Chondrocyte (in vitro differentiated cells): ENCODE measurements around the gene NTRK3. TPM values are rescaled to one million over a fixed set of nuclear protein-coding genes. Genes with fewer than 3 reads are reported as not detected.

ENCODE experiments used
- DNase-seq: peaks from one replicate; pipeline ENCODE4 v3.0.0; 2021; ENCODE audit warnings: mixed read lengths, low spot score
- H3K27ac Mint-ChIP-seq: one replicate; pipeline ENCODE4 v1.8.0; 2021; ENCODE audit warnings: mild to moderate bottlenecking, moderate library complexity, mixed read lengths; ENCODE audit not compliant: unreplicated experiment
- H3K27me3 Mint-ChIP-seq: 2 replicates; pipeline ENCODE4 v1.8.0; 2021; ENCODE audit warnings: low read depth, mixed read lengths
- H3K36me3 Mint-ChIP-seq: 2 replicates; pipeline ENCODE4 v1.8.0; 2021; ENCODE audit warnings: low read depth, mixed read lengths
- H3K4me1 Mint-ChIP-seq: 2 replicates; pipeline ENCODE4 v1.8.0; 2021; ENCODE audit warnings: low read depth, mild to moderate bottlenecking, mixed read lengths
- H3K4me3 Mint-ChIP-seq: one replicate; pipeline ENCODE4 v1.8.0; 2021; ENCODE audit warnings: mild to moderate bottlenecking, moderate library complexity, mixed read lengths; ENCODE audit not compliant: unreplicated experiment
- H3K9me3 Mint-ChIP-seq: 2 replicates; pipeline ENCODE4 v1.8.0; 2021; ENCODE audit warnings: low read depth, mixed read lengths
- CTCF ChIP-seq: fragments of 200-600 bp; sonication (generic); IDR thresholded peaks from 2 replicates; pipeline ENCODE4 v1.5.0; 2021; ENCODE audit warnings: antibody characterized with exemption, mild to moderate bottlenecking, moderate library complexity
- total RNA-seq: library from RNA; stranded (reverse); gene quantifications from 3 replicates; pipeline ENCODE4 v1.2.1, GENCODE V29; 2021

The NTRK3 gene
- total RNA-seq, 1 donor from 2014 or later: not detected

- Mint-ChIP-seq H3K4me1 (no peaks in the 10 kb centered on the region), H3K9me3 (peaks cover 25% of the 10 kb centered on the region), H3K36me3 (no peaks in the 10 kb centered on the region), H3K27ac (no peak overlapping the region), H3K27me3 (no peaks in the 10 kb centered on the region), H3K4me3 (no peak overlapping the region)
- DNase-seq: no peak
- TF ChIP-seq CTCF: no peak
These were observed 233.8 kb downstream of the NTRK3 start for GRCh38 chr15:88022716-88023115.

- Mint-ChIP-seq H3K4me3 (no peak overlapping the region), H3K27me3 (no peaks in the 10 kb centered on the region), H3K4me1 (no peaks in the 10 kb centered on the region), H3K36me3 (no peaks in the 10 kb centered on the region), H3K27ac (no peak overlapping the region), H3K9me3 (peaks cover 20% of the 10 kb centered on the region)
- no peak for TF ChIP-seq CTCF
- no peak for DNase-seq
These were observed 234.9 kb downstream of the NTRK3 start for GRCh38 chr15:88021601-88022000.

- no peak for DNase-seq
- TF ChIP-seq CTCF: no peak
- no peaks in the 10 kb centered on the region for H3K27me3 Mint-ChIP-seq
- no peaks in the 10 kb centered on the region for H3K36me3 Mint-ChIP-seq
- H3K4me3 Mint-ChIP-seq: no peak overlapping the region
- H3K4me1 Mint-ChIP-seq: no peaks in the 10 kb centered on the region
- H3K27ac Mint-ChIP-seq: no peak overlapping the region
- H3K9me3 Mint-ChIP-seq: peaks cover 17% of the 10 kb centered on the region
These were observed 235.7 kb downstream of the NTRK3 start for GRCh38 chr15:88020806-88021205.

- Mint-ChIP-seq H3K27me3 (no peaks in the 10 kb centered on the region), H3K4me1 (no peaks in the 10 kb centered on the region), H3K36me3 (no peaks in the 10 kb centered on the region), H3K4me3 (no peak overlapping the region), H3K9me3 (peaks cover 7% of the 10 kb centered on the region), H3K27ac (no peak overlapping the region)
- no peak for DNase-seq
- no peak for TF ChIP-seq CTCF
These were observed 236.9 kb downstream of the NTRK3 start for GRCh38 chr15:88019656-88020055.

- no peak for DNase-seq
- Mint-ChIP-seq H3K36me3 (no peaks in the 10 kb centered on the region), H3K9me3 (peaks cover 5% of the 10 kb centered on the region), H3K4me1 (no peaks in the 10 kb centered on the region), H3K27me3 (no peaks in the 10 kb centered on the region), H3K27ac (no peak overlapping the region), H3K4me3 (no peak overlapping the region)
- no peak for TF ChIP-seq CTCF
These were observed 237.5 kb downstream of the NTRK3 start for GRCh38 chr15:88018869-88019641.
